NCI-H510A (cell line): ENCODE results near the gene RPL3.

Source experiments
- DNase-seq: peaks from one replicate; lab custom pipeline; 2025; lab: John Stamatoyannopoulos, UW

RPL3 gene

GRCh38 chr22:39317084-39317774 is 2.2 kb downstream of the RPL3 start:
- no peak for DNase-seq

DNA sequence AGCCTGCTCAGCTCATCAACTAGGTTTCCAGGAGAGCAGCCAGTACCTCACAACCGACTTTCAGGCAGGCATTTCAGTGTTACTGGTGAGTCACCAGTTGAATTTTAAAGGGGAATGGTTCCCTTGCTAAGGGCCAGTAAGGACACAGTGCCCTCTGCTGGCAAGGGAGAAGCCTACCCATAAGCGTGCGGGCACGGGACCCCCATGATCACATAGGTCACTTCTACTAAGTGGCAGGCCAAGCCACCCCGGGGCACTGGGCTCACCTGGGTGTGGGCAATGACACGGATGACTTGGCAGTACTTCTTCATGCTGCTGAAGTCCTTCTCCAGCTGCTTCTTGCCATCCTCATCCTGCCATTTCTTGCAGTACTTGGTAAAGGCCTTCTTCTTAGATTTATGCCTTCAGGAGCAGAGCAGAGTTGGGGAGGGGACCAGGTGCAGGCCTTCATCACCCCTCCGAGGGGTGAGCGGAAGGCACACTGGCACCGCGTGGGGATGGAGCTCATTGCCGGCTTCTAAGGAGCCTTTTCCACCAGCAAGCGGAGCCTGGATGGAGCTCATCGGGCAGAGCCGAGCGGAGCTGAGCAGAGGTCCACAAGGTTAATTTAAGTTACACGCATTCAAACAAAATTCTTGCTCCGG is 2.9 kb downstream of the RPL3 start:
- DNase-seq = peak; percentile 34

DNA sequence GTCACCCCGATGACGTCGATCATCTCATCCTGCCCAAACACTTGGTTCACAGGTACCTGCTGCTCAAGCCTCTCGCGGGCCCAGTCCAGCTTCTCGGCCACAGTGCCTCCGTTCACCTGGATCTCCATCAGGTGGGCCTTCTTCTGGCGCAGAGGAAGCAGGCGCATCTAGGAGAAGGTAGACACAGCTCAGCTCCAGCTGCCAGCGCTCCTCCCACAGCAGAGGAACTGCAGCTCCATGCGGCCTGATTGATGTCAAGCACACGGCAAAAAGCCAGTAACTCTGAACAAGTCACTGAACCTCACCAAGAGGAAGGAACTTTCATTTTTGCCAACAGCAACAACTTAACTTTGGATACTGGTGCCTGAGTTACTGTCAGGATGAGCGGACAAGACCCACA is 4.0 kb downstream of the RPL3 start:
- DNase-seq = no peak

DNA sequence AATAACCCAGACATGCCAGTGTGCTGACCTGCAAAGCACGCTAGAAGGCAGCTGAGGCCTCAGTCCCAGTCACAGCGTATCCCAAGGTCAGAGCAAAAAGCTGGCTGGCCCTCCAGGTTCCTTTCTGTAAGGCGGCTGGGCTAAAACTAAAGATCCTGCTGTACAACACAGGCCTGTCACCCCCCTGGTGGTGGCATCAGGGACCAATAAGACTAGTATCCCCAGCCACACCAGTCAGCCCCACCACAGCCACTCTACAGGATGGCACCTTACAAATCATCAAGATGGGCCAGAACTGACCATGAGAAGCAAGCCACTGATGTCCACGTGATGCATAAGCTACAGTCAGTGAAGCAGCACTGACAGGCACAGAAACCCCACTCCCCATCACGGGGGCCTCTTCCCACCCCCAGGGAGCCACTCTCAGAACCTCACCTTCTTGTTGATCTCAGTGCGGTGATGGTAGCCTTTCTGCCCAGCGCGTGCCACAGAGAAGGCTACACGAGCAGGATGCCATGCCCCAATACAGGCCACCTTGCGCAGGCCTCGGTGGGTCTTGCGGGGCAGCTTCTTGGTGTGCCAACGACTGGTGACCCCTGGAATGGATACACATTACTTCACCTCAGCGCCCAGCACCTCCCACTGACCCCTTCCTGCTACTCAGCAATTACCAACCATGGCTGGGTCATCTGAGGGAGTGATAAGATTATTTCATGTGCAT is 5.0 kb downstream of the RPL3 start:
- no peak for DNase-seq

DNA sequence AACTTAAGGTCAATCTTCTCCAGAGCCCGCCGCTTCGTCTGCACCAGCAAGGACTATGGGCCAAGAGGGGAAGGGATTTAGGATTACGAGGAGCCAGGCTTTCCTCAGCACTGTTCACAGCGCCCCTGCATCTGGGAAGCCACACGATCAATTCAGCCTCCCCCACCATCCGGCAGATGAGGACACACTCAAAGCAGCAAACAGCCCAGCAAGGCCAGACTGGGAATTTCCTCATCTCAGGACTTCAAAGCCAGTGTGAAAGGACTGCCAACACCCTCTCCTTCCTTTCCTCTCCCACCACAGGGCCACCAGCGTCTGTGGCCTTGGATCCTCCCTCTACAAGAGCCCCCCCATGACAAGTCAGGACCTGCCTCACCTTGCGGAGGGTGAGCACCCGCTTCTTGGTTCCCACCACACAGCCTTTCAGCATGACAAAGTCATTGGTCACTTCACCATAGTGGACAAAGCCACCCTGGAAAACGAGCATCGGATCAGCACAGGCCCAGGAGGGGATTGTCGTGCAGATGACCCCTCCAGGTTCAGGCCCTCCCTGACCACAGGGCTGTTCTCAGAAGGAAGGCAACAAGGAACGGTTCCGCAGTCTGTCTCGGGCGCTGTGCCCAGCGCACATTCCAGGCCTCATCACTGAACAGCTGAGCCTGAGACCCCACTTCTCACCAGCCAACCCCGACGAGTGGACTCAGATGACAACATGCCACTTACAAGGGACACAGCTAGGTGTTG is 6.0 kb downstream of the RPL3 start:
- DNase-seq = no peak

- DNase-seq = no peak
Measured at GRCh38 chr22:39312410-39312809, 7.0 kb downstream of the RPL3 start.

GRCh38 chr22:39311592-39312400 is 7.6 kb downstream of the RPL3 start:
- no peak for DNase-seq

DNA sequence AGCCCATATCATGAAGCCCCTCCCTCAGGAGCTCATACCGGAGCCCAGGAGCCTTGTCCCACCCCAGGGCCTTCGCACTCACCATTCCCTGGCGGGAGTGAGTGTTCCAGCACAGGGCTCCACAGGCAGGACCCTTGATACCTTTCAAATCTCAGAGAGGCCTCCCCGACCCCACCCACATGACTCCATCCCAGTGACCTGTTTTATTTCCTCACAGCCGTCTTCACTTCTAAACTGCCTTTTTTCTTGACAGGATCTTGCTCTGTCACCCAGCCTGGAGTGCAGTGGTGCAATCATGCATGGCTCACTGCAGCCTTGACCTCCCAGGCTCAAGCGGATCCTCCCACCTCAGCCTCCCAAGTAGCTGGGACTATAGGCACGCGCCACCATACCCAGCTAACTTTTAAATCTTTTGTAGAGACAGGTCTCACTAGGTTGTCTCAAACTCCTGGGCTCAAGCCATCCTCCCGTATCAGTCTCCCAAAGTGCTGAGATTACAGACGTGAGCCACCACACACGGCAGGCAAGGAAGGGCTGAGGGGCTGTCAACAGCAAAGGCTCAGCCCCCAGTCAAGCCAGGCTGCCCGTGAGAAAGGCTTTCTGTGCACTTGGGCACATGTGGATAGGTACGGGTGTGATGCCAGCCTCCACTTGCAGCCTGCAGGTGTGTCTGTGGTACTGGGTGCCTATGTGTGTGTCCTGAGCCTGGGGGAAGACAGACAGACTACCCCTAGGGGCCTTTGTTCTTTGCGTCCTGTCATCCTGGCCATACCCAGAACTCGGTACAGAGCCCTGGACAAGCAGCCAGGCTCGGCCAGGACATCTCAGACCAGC is 9.3 kb downstream of the RPL3 start:
- DNase-seq = no peak

GRCh38 chr22:39309364-39309861 is 10.0 kb downstream of the RPL3 start:
- DNase-seq = no peak

DNA sequence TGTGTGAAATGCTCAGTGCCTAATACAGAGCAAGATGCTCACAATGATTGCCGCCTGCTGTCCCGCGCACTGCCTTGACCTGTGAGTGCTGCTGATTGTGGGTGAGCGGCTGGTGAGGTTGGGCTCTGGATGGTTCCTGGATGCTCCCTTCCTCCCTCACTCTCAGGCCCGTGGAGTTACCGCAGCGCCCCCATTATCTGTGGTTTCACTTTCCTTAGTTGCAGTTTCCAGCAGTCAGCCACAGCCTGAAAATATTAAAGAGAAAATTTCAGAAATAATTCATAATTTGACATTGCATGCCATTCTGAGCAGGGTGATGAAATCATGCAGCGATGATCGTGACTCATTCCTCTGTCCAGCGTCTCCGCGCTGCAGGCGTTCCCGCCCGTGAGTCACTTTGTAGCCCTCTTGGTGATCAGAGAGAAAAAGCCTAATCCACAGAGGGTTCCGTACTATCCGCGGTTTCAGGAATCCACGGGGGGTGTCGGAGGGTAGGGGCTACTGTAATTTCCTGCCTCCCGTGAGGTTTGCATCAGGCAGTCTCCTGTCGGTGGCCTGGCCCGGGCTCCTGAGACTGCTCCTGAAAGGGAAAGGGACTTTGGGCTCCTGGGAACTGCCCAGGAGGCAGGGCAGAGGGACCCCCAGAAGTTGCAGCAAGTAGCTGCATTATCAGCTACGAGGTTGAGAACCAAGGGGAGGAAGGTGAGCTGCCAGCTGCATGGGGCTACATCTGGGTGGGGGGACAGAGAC is 10.6 kb downstream of the RPL3 start:
- no peak for DNase-seq

DNA sequence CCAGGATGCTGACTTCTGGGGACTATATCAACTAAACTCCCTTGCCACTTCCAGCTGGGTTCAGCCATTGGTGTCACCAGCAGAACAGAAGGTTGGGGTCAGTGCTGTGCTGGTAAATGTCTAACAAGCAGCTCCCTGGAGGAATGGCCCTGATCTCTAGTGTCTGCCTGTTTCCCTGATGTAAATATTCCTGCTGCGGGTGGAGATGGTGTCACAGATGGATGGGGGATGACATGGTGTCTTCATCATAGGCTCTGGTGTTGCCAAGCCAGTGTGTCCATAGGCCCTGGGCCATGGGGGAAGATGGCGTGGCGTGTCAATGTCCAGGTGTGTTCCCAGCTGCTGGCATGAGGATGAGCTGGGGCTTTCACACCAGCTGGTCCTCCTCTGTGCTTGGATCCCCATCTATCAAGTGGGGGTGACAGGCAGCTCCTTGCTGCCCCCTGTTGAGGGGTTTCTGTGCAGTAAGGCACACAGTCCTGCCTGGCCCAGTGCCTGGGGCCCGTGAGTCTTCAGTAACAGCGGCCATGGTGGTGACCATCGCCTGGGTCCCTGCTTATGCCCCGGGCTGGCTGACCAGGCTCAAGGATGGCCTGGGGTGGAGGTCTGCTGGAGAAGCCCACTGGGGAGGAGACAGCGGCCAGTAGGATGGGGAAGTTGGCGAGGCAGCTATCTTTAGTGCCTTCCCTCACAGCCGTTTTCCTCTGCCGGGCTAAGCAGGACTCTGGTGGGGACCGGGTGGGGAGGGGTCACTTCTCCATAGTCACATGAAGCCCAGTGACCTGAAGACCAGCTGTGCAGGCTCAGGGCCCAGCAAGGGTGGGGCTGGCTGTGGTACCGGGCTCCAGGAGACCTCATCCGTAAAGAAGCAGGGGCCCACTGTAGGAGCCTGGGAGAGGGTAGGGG is 12.7 kb downstream of the RPL3 start:
- DNase-seq = no peak

DNA sequence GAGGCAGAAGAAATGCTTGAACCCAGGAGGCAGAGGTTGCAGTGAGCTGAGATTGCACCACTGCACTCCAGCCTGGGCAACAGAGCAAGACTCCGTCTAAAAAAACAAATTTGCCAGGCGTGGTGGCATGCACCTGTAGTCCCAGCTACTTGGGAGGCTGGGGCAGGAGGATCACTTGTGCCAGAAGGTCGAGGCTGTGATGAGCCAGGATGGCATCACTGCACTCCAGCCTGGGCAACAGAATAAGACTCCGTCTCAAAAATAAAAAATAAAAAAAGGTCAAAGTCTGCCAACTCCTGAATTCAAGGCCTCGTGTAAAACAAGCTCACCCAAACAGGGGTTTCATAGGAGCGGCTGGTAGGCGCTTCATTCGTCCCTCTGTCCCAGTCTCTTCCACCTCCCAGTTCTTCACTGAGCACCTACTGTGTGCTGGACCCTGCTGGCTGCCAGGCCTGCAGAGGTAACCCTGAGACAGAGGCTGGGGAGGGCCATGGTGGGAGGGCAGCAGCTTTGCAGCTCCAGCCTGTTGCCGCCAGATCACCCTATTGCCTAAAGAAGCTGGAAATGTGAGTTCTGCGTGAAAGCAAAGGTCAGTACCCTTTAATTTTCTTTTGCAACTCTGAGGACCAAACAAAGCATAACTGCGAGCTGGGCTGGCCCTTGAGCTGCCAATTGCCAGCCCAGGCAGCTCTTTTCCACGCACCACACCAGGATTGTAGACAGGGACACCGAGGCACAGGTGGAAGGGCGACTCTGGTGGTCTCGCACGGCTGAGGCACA is 15.3 kb downstream of the RPL3 start:
- no peak for DNase-seq

- no peak for DNase-seq
Measured at GRCh38 chr22:39303358-39303757, 16.1 kb downstream of the RPL3 start.

- no peak for DNase-seq
Measured at GRCh38 chr22:39302431-39302960, 16.9 kb downstream of the RPL3 start.

DNA sequence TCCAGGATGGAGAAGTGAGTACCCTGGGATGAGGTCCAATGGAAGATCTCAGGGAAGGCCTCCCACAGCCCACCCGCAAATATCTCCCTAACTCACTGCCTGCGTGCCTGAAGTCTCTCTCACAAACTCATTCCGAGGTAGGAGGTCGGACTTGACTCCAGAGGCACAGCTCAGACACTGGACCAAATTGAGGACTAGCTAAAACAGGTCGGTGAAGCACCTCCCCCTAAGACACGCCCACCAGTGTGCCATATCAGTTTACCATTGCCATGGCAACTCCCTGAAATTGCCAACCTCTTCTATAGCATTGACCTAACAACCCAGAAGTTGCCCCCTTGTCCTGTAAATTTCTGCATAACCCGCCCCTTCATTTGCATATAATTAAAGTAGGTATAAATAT is 17.5 kb downstream of the RPL3 start:
- DNase-seq = peak; percentile 18

GRCh38 chr22:39301108-39301507 is 18.3 kb downstream of the RPL3 start:
- no peak for DNase-seq

GRCh38 chr22:39300186-39300830 is 19.1 kb downstream of the RPL3 start:
- no peak for DNase-seq
